HG03196 (cell line): Measurements from ENCODE around the gene RERE.
"Not testable (repeated sequence)": the region's sequence is repeated elsewhere in the genome, so short reads cannot be mapped to it uniquely, and the experiment has no call there.

Experiments used
- ATAC-seq: cut with Tn5 transposase; IDR thresholded peaks from one replicate; pipeline ENCODE4 v1.9.1; 2021; ENCODE audit not compliant: unreplicated experiment

RERE gene

GRCh38 chr1:8807004-8807403 lies 10.4 kb downstream of the RERE start:
- ATAC-seq: no peak

- ATAC-seq: no peak
Measured at GRCh38 chr1:8800416-8800815, 17.0 kb downstream of the RERE start.

- no peak for ATAC-seq
Measured at GRCh38 chr1:8797216-8797615, 20.2 kb downstream of the RERE start.

- ATAC-seq: no peak
Measured at GRCh38 chr1:8796812-8797211, 20.6 kb downstream of the RERE start.

GRCh38 chr1:8794605-8795004 lies 22.8 kb downstream of the RERE start:
- ATAC-seq: no peak

- ATAC-seq: no peak
Measured at GRCh38 chr1:8791819-8792218, 25.6 kb downstream of the RERE start.

GRCh38 chr1:8790987-8791386 lies 26.5 kb downstream of the RERE start:
- ATAC-seq: no peak

GRCh38 chr1:8790478-8790877 lies 27.0 kb downstream of the RERE start:
- no peak for ATAC-seq

- ATAC-seq: no peak
Measured at GRCh38 chr1:8789314-8790214, 27.9 kb downstream of the RERE start.

- ATAC-seq: no peak
Measured at GRCh38 chr1:8787218-8787617, 30.2 kb downstream of the RERE start.

- not testable (repeated sequence) for ATAC-seq
Measured at GRCh38 chr1:8786204-8786603, 31.2 kb downstream of the RERE start.

- ATAC-seq: no peak
Measured at GRCh38 chr1:8782955-8783354, 34.5 kb downstream of the RERE start.

GRCh38 chr1:8782001-8782620 lies 35.3 kb downstream of the RERE start:
- ATAC-seq: no peak

GRCh38 chr1:8780405-8780804 lies 37.0 kb downstream of the RERE start:
- ATAC-seq: no peak

GRCh38 chr1:8777867-8778266 lies 39.6 kb downstream of the RERE start:
- ATAC-seq: no peak

- no peak for ATAC-seq
Measured at GRCh38 chr1:8776104-8776503, 41.3 kb downstream of the RERE start.

GRCh38 chr1:8767006-8767405 lies 50.4 kb downstream of the RERE start:
- ATAC-seq: no peak

GRCh38 chr1:8765198-8765597 lies 52.2 kb downstream of the RERE start:
- ATAC-seq: no peak

- no peak for ATAC-seq
Measured at GRCh38 chr1:8764293-8764937, 53.0 kb downstream of the RERE start.

GRCh38 chr1:8763888-8764287 lies 53.6 kb downstream of the RERE start:
- ATAC-seq: peak; percentile 57

- no peak for ATAC-seq
Measured at GRCh38 chr1:8754993-8755392, 62.4 kb downstream of the RERE start.

- no peak for ATAC-seq
Measured at GRCh38 chr1:8754247-8754650, 63.2 kb downstream of the RERE start.
